HL-60 (cell line): ENCODE data around the gene TAX1BP1.

Experiments used
- GABPA ChIP-seq: IDR thresholded peaks from 2 replicates; pipeline ENCODE4 v1.6.1; 2012; ENCODE audit warnings: low read depth
- POLR2AphosphoS5 ChIP-seq: IDR thresholded peaks from 2 replicates; pipeline ENCODE4 v1.6.1; 2012; ENCODE audit warnings: low read depth
- TF ChIP-seq, protein P1 (sequence below): IDR thresholded peaks from one replicate; pipeline ENCODE4 v1.5.1; 2011; ENCODE audit warnings: low read length, control low read depth, inconsistent platforms; ENCODE audit not compliant: insufficient read depth
- TF ChIP-seq, protein P2 (sequence below): IDR thresholded peaks from 2 replicates; pipeline ENCODE4 v1.6.1; 2012; ENCODE audit warnings: low read depth; ENCODE audit not compliant: insufficient replicate concordance

DNA sequence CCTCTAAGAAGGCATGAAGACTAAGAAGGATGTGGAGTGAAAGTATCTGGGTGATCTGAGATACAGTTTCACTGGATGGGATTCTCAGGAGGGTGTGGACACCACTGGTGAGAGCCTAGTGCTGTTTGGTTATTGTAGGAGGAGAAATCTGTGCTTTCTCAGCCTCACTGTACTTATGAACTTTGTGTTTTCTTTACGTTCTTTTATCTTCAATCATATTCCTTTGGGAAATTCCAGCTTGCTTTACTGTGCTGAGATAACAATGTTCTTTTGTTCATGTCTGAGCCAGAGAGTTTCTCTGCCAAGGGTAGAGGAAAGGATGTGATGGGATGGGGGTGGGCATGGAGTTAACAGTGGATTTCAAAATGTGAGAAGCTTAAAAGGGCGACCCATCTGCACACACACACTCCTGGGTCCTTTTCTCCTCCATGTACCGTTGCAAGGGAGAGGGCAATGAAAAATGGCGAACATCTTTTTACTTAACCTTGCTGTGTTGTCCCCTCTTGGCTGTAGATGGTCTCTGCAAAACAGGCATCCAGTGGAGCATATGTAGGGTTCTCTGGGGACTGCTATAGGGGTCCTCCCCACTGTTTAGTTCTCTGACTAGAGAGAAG lies 25.0 kb upstream of the TAX1BP1 start:
- TF ChIP-seq, protein P1, sequence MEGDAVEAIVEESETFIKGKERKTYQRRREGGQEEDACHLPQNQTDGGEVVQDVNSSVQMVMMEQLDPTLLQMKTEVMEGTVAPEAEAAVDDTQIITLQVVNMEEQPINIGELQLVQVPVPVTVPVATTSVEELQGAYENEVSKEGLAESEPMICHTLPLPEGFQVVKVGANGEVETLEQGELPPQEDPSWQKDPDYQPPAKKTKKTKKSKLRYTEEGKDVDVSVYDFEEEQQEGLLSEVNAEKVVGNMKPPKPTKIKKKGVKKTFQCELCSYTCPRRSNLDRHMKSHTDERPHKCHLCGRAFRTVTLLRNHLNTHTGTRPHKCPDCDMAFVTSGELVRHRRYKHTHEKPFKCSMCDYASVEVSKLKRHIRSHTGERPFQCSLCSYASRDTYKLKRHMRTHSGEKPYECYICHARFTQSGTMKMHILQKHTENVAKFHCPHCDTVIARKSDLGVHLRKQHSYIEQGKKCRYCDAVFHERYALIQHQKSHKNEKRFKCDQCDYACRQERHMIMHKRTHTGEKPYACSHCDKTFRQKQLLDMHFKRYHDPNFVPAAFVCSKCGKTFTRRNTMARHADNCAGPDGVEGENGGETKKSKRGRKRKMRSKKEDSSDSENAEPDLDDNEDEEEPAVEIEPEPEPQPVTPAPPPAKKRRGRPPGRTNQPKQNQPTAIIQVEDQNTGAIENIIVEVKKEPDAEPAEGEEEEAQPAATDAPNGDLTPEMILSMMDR: no peak
- TF ChIP-seq POLR2AphosphoS5 (no peak), GABPA (no peak)
- TF ChIP-seq, protein P2, sequence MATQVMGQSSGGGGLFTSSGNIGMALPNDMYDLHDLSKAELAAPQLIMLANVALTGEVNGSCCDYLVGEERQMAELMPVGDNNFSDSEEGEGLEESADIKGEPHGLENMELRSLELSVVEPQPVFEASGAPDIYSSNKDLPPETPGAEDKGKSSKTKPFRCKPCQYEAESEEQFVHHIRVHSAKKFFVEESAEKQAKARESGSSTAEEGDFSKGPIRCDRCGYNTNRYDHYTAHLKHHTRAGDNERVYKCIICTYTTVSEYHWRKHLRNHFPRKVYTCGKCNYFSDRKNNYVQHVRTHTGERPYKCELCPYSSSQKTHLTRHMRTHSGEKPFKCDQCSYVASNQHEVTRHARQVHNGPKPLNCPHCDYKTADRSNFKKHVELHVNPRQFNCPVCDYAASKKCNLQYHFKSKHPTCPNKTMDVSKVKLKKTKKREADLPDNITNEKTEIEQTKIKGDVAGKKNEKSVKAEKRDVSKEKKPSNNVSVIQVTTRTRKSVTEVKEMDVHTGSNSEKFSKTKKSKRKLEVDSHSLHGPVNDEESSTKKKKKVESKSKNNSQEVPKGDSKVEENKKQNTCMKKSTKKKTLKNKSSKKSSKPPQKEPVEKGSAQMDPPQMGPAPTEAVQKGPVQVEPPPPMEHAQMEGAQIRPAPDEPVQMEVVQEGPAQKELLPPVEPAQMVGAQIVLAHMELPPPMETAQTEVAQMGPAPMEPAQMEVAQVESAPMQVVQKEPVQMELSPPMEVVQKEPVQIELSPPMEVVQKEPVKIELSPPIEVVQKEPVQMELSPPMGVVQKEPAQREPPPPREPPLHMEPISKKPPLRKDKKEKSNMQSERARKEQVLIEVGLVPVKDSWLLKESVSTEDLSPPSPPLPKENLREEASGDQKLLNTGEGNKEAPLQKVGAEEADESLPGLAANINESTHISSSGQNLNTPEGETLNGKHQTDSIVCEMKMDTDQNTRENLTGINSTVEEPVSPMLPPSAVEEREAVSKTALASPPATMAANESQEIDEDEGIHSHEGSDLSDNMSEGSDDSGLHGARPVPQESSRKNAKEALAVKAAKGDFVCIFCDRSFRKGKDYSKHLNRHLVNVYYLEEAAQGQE: no peak
